HG03575 (cell line): ENCODE data around the gene CD9.

ENCODE experiments used
- ATAC-seq: cut with Tn5 transposase; IDR thresholded peaks from one replicate; pipeline ENCODE4 v1.9.1; 2021; ENCODE audit not compliant: unreplicated experiment, insufficient number of reproducible peaks, low FRiP score; ENCODE audit errors: extremely low read depth

Gene CD9

GRCh38 chr12:6265038-6265405 lies 64.8 kb downstream of the CD9 start:
- no peak for ATAC-seq

DNA sequence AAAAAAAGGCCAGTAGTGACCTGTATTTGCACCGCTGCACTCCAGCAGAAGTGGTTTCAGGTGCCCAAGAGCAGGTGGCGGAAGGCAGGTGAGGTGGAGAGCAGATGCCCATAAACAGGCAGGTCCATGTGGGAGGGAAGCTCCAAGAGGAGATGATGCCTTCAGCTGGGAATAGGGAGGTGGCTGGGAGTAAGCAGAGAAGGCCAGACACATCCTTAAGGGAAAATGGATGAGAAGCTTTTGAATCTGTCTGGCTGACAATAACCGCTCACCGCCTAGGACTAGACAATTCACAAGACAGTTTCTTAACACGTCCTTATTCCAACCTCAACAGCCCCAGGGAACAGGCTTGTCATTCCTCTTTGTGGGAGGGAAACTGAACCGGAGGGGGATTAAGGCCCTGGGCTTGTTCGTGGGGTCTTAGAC lies 66.4 kb downstream of the CD9 start:
- no peak for ATAC-seq

DNA sequence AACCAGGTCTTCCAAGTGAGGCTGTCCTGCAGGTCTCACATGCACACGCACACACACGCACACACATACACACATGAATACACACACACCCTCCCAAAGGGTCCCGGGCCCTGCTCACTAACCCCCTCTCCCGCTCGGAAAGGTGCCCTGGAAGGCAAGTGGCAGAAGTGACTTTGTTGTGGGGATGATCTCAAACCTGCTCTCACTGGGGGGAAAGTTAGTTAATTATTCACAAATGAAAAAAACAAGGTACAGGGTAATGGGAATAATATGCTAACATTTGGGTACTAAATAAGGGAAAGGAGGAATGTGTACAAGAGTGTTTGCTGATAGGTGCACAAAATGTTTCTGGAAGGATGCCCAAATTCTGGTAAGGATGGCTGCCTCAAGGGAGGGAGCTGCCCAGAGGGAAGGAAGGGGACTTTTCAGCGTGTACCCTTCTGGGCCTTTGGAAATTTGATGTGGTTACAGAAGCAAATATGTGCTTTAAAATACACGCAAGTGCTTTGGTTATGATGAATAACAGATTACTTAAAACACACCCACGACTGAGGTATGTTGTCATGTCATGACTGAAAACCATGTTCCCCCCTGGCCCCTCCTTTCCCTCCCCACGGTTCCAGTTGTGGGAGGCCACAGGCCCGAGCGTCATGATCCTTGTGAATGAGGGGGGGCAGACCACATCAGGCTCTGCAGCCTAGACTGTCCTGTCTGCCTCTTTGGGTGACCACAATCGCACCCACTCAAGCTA lies 66.9 kb downstream of the CD9 start:
- no peak for ATAC-seq

DNA sequence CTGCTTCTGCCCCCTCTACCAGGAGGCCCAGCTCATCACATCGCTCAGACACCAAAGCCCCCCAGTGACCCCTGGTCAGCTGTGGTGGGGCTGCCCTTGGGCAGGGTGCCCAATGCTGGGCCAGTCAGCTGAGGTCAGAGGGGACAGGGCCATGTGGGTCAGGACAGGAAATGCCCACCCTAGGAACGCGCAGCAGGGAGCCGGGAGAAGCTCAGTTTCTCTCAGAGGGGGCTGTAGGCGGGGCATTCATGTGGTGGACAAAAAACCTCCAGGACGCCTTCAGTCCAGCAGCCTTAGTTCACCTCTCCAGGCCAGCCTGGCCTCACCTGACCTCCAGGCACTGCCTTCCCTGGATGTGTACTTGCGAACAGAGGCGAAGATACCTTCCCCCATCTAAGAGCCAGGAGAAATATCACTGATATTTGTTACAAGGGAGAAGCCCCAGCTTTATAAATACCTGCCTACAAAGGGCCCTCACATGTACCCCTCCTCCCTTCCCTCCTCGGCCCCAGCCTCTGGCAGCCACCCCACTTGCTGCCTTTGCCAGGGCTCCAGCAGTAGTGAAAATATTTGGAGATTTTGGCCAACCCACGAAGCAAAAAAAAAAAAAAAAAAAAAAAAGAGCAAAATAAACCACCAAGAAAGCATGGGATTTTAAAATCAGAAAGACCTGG lies 68.4 kb downstream of the CD9 start:
- ATAC-seq: no peak

DNA sequence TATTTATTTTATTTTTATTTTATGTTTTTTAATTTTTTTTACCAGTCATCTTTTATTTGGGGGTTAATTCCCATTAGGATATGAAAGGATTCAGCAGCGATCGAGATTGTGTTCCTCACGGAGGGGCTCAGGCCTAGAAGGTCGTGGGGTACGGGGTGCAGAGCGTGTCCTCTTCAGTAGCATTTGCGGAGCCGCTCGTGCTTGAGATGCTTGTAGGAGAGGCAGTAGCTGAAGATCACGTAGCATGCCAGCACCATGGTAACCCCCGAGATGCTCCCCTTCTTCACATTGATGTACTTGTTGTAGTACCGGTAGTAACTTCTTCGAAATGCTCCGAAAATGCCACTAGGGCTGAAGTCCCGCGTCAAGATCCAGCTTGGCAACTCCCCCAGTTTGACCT lies 69.8 kb downstream of the CD9 start:
- no peak for ATAC-seq

DNA sequence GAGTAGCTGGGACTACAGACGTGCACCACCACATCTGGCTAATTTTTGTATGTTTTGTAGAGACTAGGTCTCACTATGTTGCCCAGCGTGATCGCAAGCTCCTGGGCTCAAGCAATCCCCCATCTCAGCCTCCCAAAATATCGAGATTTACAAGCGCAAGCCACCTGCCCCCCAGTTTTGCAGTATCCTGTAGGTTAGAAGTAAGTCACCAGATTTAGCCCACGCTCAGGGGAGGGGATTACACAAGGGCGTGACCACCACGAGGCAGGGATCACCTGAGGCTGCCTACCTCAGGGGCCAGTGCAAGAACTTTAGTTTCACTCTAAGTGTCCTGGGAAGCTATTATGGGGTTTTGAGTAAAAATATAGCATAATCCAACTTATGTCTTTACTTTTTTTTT lies 71.1 kb downstream of the CD9 start:
- ATAC-seq: no peak

GRCh38 chr12:6272300-6273204 lies 72.4 kb downstream of the CD9 start:
- ATAC-seq: no peak

DNA sequence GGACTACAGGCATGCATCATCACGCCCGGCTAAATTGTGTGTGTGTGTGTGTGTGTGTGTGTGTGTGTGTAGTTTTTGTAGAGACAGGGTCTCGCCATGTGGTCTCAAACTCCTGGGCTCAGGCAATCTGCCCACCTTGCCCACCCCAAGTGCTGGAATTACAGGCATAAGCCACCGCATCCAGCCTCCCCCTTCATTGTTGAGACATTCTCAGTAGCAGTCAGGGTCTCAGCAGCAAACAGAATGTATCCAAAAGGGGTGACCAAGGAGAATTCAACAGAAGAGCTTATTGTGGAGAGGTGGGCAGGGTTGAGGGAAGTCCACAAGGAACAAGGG lies 73.0 kb downstream of the CD9 start:
- no peak for ATAC-seq

DNA sequence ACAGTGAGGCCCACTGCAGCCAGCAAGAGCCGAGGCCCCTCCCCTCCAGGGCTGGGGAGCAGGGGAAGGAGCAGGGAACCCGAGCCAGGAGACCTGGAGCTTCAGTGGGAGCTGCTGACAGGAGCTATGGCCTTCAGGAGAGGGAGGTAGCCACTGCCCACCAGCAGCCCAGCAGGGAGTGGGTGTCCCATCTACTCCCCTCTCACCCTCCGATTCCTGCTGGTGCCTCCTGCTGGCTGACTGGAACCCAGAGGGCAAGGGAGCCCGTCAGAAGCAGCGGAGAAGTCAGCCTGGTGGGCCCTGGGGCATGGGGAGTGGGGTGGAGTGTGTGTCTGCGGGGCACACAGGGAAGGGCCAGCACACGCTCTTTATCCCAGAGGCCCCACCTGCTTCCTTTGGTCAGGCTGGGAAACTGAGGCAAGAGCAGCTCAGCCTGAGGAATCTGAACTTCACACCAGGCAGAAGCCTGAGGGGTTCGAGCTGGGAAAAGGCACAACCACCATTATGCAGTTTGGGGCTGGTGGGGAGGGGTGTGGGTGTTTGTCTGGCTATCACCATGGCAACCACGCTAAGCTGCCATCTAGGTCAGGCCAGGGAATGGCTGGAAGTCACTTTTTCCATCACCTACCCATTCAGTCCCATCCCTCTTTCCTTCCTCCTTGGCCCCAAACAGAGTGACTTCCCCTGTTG lies 73.5 kb downstream of the CD9 start:
- ATAC-seq: no peak

- ATAC-seq: no peak
Measured at GRCh38 chr12:6274231-6275221, 74.3 kb downstream of the CD9 start.

GRCh38 chr12:6275928-6276887 lies 76.0 kb downstream of the CD9 start:
- ATAC-seq: no peak

GRCh38 chr12:6276956-6277620 lies 76.9 kb downstream of the CD9 start:
- no peak for ATAC-seq

DNA sequence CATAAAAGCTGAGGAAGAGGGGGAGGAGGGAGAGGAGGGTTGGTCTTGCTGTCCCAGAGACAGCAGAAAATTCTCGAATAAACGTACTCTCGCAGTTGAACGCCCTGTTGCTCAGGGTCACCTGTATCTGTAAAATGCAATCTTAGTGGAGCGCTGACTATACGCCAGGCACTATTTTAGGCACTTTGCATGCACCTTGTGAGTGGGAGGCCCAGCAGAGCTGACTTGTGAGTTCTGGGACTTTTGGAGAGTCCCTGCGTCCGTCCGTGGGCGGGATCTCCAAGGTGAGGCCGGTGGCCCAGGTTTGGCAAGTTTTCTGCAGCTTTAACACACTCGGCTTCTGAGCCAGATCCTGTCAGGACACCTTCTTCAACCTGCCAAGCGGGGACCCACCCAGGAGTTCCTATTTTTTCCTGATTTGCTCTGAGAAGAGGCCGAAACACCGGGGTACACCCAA lies 77.8 kb downstream of the CD9 start:
- no peak for ATAC-seq

DNA sequence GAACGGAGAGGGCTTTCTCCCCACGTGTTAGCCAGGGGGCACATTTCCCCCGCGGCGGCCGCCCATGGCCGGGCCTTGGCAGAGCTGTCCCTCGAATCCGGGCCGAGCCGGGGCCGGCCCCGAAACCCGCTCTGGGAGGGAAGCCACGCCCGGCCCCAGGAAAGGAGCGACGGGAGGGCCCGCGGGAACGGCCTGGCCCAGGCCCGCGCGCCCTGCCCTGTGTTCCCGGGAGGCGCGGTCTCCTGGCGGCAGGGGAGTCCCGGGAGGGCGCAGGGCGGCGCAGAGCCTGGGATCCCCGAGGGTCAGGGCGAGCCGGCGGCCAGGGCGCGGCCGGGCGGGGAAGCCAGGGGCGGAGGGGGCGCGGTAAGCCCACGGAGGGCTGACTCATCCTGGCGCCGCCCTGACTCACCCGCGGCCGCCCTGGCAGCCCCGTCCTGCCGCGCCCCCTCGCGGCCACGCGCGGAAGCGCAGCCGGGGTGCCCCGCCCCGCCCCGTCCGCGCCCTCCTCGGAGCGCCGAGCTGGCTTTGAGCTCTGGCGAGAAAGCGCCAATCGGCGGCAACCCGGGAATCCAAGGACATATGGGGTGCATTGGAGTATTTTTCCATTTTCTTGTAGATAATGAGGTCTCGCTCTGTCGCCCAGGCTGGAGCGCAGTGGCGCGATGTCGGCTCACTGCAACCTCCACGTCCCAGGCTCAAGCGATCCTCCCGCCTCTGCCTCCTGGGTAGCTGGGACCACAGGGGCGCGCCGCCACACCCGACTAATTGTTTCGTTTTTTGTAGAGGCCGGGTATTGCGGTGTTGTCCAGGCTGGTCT lies 78.4 kb downstream of the CD9 start:
- ATAC-seq: no peak

DNA sequence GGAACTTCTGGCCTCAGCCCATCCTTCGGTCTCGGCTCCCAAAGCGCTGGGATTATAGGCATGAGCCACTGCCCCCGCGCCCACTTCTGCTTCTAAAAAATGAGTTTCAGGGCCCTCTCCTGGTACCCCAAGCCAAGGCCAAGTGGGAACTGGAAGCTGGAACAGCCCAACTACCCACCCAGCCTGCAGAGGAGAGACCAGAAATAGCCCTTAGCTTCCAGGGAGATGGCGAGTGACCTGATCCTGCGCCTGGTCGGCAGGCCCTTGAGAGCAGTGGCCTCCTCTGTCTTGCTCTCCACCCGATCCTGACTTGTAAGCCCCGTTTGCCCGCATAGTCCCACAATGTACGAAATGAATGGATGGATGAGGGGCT lies 79.0 kb downstream of the CD9 start:
- ATAC-seq: no peak

DNA sequence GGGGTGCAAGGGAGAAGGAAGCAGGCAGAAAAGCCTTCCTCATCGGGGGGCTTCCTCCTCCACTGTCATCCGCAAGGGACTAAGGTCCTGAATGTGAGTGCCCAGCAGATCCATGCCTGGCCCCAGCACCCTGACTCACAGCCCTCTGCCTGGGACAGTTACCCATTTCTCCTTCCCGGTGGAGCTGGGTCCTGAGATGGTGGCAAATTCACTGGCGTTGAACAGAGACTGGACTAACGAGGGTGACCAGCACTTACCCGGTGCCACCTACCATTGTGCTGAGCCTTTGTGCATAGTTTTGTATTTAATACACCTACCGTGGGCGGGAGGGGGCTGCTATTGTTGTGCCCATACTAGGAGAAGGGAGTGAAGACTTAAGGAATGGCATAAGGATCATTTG lies 79.4 kb downstream of the CD9 start:
- no peak for ATAC-seq
